AG09309 (cell line): Measurements from ENCODE around the gene AP2B1.
"Not testable (repeated sequence)": the region's sequence is repeated elsewhere in the genome, so short reads cannot be mapped to it uniquely, and the experiment has no call there.

Experiments used
- DNase-seq: peaks from one replicate; pipeline ENCODE4 v3.0.0-alpha.2; 2010; ENCODE audit warnings: low read depth
- H3K4me3 ChIP-seq: 2 replicates; pipeline ENCODE4 v1.5.1; 2011; ENCODE audit warnings: mild to moderate bottlenecking, low read depth, low read length, moderate library complexity; ENCODE audit not compliant: control insufficient read depth
- TF ChIP-seq, protein P1 (sequence below): IDR thresholded peaks from 2 replicates; pipeline ENCODE4 v1.5.1; 2011; ENCODE audit warnings: mild to moderate bottlenecking, low read depth, low read length, inconsistent platforms; ENCODE audit not compliant: insufficient read depth, control insufficient read depth; ENCODE audit errors: missing control alignments

Gene AP2B1

DNA sequence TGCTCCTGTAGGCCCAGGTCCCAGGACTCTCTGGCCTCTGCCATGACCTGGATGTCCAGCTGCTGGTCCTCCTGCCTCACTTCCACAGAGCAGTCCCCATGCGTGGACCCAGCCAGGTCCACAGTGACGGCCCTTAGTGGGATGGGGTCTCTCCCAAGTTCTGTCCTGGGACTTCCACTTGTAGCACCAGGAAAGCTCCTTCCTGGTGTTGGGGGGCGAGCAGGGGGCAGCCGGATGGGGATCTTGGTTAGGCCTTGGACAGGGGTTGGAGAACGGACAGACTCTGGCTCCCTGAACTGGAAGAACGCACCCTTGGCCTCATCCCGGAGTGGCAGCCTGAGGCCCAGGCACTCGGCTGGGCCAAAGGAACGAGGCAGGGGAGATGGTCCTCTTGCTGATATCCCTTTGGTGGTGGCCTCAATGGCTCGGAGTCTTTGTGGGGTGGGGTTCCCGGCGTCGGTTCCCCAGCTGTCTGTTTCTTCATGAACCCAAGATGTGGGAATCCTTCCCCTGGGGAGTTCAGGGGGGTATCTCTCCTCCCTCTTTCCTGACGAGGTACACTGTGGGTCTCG is 158.7 kb downstream of the AP2B1 start:
- TF ChIP-seq, protein P1, sequence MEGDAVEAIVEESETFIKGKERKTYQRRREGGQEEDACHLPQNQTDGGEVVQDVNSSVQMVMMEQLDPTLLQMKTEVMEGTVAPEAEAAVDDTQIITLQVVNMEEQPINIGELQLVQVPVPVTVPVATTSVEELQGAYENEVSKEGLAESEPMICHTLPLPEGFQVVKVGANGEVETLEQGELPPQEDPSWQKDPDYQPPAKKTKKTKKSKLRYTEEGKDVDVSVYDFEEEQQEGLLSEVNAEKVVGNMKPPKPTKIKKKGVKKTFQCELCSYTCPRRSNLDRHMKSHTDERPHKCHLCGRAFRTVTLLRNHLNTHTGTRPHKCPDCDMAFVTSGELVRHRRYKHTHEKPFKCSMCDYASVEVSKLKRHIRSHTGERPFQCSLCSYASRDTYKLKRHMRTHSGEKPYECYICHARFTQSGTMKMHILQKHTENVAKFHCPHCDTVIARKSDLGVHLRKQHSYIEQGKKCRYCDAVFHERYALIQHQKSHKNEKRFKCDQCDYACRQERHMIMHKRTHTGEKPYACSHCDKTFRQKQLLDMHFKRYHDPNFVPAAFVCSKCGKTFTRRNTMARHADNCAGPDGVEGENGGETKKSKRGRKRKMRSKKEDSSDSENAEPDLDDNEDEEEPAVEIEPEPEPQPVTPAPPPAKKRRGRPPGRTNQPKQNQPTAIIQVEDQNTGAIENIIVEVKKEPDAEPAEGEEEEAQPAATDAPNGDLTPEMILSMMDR, result no peak
- no peak overlapping the region for H3K4me3 ChIP-seq
- no peak for DNase-seq

DNA sequence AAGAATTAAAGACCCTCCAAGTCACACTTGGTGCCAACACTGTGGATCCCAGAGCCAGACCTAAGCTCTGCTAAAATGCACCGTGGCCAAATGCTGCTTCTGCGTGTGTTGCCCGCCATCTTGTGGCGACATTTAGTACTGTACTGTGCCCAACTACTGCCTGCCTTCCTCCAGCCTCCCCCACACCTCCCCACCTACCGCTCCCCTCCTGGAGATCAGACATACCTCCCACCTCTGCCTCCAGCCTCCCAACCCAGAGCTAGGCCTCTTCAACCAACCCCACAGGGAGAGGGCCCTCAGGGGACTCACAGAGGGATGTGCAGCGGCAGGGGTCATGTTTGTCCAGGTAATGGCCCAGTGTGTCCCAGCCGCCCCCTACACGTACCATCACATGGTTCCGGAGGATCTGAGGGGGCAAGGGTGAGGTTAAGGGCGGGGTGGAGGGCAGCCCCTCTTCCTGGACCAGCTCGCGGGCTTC is 160.5 kb downstream of the AP2B1 start:
- peak; percentile 37 for DNase-seq
- H3K4me3 ChIP-seq, result no peak overlapping the region
- TF ChIP-seq, protein P1, result peak; percentile 93

GRCh38 chr17:35748341-35748841 is 161.3 kb downstream of the AP2B1 start:
- no peak overlapping the region for H3K4me3 ChIP-seq
- TF ChIP-seq, protein P1, result no peak
- DNase-seq, result no peak

DNA sequence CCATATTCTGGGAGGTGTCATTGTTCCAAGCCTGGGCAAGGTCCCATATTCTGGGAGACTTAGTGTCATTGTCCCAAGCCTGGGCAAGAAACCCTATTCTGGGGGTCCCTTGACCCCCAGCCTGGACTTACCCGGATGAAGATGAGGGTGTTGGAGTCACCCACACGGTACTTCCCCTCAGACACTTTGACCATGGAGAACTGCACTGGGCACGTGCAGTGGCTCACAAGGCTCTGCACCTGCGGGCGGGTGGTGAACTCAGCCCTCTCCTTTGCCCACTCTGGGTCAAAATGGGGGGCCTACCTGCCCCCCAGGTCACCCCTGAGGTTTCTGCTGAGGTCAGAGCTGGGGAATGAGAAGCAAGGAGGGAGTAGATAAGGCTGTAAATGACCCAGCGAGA is 161.9 kb downstream of the AP2B1 start:
- TF ChIP-seq, protein P1, result no peak
- DNase-seq, result no peak
- H3K4me3 ChIP-seq, result no peak overlapping the region

- TF ChIP-seq, protein P1, result no peak
- H3K4me3 ChIP-seq, result no peak overlapping the region
- DNase-seq, result no peak
Measured at GRCh38 chr17:35749560-35750412, 162.7 kb downstream of the AP2B1 start.

GRCh38 chr17:35750526-35751395 is 163.6 kb downstream of the AP2B1 start:
- no peak for DNase-seq
- H3K4me3 ChIP-seq, result no peak overlapping the region
- TF ChIP-seq, protein P1, result no peak

DNA sequence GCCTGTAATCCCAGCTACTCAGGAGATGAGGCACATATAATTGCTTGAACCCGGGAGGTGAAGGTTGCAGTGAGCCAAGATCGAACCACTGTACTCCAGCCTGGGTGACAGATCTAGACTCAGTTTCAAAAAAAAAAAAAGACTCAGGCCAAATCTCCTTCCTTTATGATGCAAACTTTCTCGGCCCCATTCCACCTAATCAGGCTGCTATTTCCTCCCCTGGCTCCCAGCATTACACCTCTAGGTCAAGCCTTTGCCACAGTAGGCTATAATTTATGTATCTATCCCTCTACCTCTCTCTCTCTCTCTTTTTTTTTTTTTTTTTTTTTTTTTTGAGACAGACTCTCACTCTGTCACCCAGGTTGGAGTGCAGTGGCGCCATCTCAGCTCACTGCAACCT is 164.4 kb downstream of the AP2B1 start:
- H3K4me3 ChIP-seq, DNase-seq: not testable (repeated sequence)
